ENCODE data around the gene FKRP. TPM values are rescaled to one million over a fixed set of nuclear protein-coding genes. Genes with fewer than 3 reads are reported as not detected.

The FKRP gene
- total RNA-seq, 2 donors from 2014 or later, result 8.4 to 10.4 TPM

DNA sequence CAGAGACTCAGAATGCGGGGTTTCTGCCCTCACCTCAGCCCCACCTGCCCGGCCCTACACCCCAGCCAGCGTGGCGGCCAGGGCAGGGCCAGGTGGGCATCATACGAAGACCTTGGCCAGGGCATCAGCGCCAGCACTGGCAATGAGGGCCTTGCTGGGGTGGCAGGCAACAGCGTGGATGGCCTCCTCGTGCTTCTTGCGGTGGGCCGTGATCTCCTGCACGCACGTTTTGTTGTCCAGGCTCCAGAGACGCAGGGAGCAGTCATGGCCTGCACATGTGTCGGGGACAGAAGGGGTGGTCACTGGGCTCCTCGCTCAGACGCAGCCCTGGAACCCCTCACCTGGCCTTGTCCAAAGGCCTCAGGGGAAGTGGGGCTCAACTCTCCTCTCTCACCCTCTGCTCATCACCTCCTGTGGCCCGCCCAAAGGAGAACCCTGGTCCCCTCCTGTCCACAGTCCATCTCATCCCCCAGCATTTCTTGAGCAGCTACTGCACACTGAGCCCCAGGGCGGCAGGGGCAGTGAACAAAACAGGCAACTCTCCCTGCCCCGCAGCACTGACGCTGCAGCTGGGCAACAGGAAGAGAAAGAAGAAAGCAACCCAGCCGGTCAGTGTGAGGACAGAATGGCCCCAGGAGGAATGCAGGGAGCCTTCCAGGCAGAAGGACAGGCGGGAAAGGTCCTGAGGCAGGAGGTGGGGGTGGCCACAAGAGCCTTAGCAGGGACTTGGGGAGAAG lies 25.2 kb upstream of the FKRP start:
- H3K4me3 ChIP-seq, result no peak overlapping the region
- no peak overlapping the region for H3K9ac ChIP-seq (ENCODE audit: low read depth in 2 of 2, low read length in 2 of 2)
- TF ChIP-seq, protein P1, sequence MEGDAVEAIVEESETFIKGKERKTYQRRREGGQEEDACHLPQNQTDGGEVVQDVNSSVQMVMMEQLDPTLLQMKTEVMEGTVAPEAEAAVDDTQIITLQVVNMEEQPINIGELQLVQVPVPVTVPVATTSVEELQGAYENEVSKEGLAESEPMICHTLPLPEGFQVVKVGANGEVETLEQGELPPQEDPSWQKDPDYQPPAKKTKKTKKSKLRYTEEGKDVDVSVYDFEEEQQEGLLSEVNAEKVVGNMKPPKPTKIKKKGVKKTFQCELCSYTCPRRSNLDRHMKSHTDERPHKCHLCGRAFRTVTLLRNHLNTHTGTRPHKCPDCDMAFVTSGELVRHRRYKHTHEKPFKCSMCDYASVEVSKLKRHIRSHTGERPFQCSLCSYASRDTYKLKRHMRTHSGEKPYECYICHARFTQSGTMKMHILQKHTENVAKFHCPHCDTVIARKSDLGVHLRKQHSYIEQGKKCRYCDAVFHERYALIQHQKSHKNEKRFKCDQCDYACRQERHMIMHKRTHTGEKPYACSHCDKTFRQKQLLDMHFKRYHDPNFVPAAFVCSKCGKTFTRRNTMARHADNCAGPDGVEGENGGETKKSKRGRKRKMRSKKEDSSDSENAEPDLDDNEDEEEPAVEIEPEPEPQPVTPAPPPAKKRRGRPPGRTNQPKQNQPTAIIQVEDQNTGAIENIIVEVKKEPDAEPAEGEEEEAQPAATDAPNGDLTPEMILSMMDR (IDR thresholded peaks at IDR 0.05), result no peak
- H3K27ac ChIP-seq, result no peak overlapping the region
- H3K4me1 ChIP-seq, result peaks cover 4% of the 10 kb centered on the region
- intact Hi-C loops (cut with DNase I), result no loop called here
- DNase-seq, result no peak
- H3K27me3 ChIP-seq, result no peaks in the 10 kb centered on the region
- no peaks in the 10 kb centered on the region for H3K9me3 ChIP-seq
- H3K36me3 ChIP-seq, result peaks cover 19% of the 10 kb centered on the region

GRCh38 chr19:46721269-46722003 lies 24.4 kb upstream of the FKRP start:
- peaks cover 27% of the 10 kb centered on the region for H3K36me3 ChIP-seq
- TF ChIP-seq, protein P1 (IDR thresholded peaks at IDR 0.05), result no peak
- no peak for DNase-seq

DNA sequence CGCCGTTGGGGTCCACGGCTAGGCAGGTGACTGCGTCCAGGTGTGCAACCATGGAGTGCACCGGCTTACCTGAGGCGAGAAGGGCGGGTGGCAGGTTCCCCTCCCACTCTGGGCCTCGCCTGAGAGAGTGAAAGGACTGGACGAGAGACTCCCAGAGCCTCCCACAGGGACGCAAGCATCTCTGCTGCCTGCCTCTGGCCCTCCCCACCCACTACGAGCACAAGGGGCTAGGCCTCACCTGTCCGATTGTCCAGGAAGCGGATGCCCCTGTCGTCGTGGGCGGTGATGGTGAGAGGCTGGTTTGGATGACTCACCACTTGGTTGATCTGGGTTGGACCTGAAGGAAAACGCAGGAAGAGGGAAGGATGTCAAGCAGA lies 23.9 kb upstream of the FKRP start:
- Histone ChIP-seq H3K4me3 (no peak overlapping the region), H3K27ac (no peak overlapping the region), H3K27me3 (no peaks in the 10 kb centered on the region), H3K9ac (ENCODE audit: low read depth in 2 of 2, low read length in 2 of 2) (no peak overlapping the region), H3K36me3 (peaks cover 31% of the 10 kb centered on the region), H3K4me1 (peaks cover 4% of the 10 kb centered on the region), H3K9me3 (no peaks in the 10 kb centered on the region)
- DNase-seq, result no peak
- TF ChIP-seq, protein P1 (IDR thresholded peaks at IDR 0.05), result no peak
- intact Hi-C loops (cut with DNase I), result no loop called here

More at GRCh38 chr19:46721269-46722003, 24.4 kb upstream of the FKRP start:
- H3K9me3 ChIP-seq, result no peaks in the 10 kb centered on the region
- H3K27ac ChIP-seq, result no peak overlapping the region
- H3K4me1 ChIP-seq, result peaks cover 4% of the 10 kb centered on the region
- H3K27me3 ChIP-seq, result no peaks in the 10 kb centered on the region
- H3K4me3 ChIP-seq, result no peak overlapping the region
- H3K9ac ChIP-seq (ENCODE audit: low read depth in 2 of 2, low read length in 2 of 2), result no peak overlapping the region
- intact Hi-C loops (cut with DNase I), result no loop called here

- H3K36me3 ChIP-seq, result peaks cover 34% of the 10 kb centered on the region
- H3K4me3 ChIP-seq, result no peak overlapping the region
- intact Hi-C loops (cut with DNase I), result no loop called here
- no peak overlapping the region for H3K27ac ChIP-seq
- H3K9ac ChIP-seq (ENCODE audit: low read depth in 2 of 2, low read length in 2 of 2), result no peak overlapping the region
- no peak for DNase-seq
- H3K4me1 ChIP-seq, result peaks cover 4% of the 10 kb centered on the region
- TF ChIP-seq, protein P1 (IDR thresholded peaks at IDR 0.05), result no peak
- H3K9me3 ChIP-seq, result no peaks in the 10 kb centered on the region
- H3K27me3 ChIP-seq, result no peaks in the 10 kb centered on the region
Measured at GRCh38 chr19:46722421-46723022, 23.3 kb upstream of the FKRP start.

- H3K4me1 ChIP-seq, result peaks cover 1% of the 10 kb centered on the region
- no peak for DNase-seq
- no peaks in the 10 kb centered on the region for H3K9me3 ChIP-seq
- H3K27ac ChIP-seq, result no peak overlapping the region
- H3K27me3 ChIP-seq, result no peaks in the 10 kb centered on the region
- H3K9ac ChIP-seq (ENCODE audit: low read depth in 2 of 2, low read length in 2 of 2), result no peak overlapping the region
- TF ChIP-seq, protein P1 (IDR thresholded peaks at IDR 0.05), result no peak
- no peak overlapping the region for H3K4me3 ChIP-seq
- H3K36me3 ChIP-seq, result peaks cover 34% of the 10 kb centered on the region
- intact Hi-C loops (cut with DNase I), result no loop called here
Measured at GRCh38 chr19:46723023-46723461, 22.8 kb upstream of the FKRP start.

Data from colonic mucosa (tissue), 4 donors.